NCI-H748 (cell line): Measurements from ENCODE around the gene ADAT3.

ENCODE experiments used
- DNase-seq: peaks from one replicate; lab custom pipeline; 2025; ENCODE audit not compliant: unreplicated experiment; lab: John Stamatoyannopoulos, UW

The ADAT3 gene

GRCh38 chr19:1936916-1937610 lies 31.9 kb downstream of the ADAT3 start:
- no peak for DNase-seq

GRCh38 chr19:1938071-1938470 lies 32.9 kb downstream of the ADAT3 start:
- DNase-seq, result no peak

- no peak for DNase-seq
Observed at GRCh38 chr19:1941146-1942077, 36.2 kb downstream of the ADAT3 start, which contains the start of gene CSNK1G2. Gene CSNK1G2 (plus strand): TSS chr19:1941172. CDS start chr19:1969773, 28,601 bp downstream.

- DNase-seq, result peak; percentile 68
Observed at GRCh38 chr19:1942078-1942933, 37.1 kb downstream of the ADAT3 start.

DNA sequence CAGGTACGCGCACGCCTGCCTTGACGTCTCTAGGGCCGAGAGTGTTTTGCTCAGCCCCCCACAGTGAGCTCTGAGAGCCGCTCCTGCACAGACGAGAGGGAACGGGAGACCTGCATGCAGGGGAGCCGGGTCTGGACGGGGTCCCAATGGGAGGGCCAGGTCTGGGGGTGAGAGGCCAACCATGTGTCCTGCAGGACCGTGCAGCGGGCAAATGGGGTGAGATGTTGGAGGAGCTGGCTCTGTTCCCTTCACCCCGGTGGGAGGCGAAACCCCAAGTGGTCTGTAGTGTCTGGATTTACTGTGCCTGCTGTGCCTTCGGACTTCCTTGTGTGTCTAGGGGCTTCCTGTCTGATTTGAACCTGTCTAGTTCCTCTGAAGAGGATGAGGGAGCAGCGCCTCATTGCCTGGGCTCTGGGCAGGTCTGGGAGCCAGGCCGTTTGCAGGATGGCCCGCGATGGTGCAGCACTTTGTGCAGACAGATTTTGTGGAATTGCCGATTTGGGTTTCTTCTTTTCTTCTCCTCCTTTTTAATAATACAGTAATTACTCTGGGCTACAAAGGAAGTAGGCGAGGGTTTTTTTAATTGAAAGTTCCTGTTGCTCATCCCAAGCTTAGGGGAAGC lies 37.8 kb downstream of the ADAT3 start:
- no peak for DNase-seq

- no peak for DNase-seq
Observed at GRCh38 chr19:1943661-1944087, 38.5 kb downstream of the ADAT3 start.

GRCh38 chr19:1944088-1944915 lies 39.1 kb downstream of the ADAT3 start:
- no peak for DNase-seq

GRCh38 chr19:1944916-1945561 lies 39.8 kb downstream of the ADAT3 start:
- DNase-seq, result no peak

GRCh38 chr19:1945899-1946298 lies 40.7 kb downstream of the ADAT3 start:
- peak; percentile 17 for DNase-seq

GRCh38 chr19:1947651-1948209 lies 42.5 kb downstream of the ADAT3 start:
- DNase-seq, result no peak

DNA sequence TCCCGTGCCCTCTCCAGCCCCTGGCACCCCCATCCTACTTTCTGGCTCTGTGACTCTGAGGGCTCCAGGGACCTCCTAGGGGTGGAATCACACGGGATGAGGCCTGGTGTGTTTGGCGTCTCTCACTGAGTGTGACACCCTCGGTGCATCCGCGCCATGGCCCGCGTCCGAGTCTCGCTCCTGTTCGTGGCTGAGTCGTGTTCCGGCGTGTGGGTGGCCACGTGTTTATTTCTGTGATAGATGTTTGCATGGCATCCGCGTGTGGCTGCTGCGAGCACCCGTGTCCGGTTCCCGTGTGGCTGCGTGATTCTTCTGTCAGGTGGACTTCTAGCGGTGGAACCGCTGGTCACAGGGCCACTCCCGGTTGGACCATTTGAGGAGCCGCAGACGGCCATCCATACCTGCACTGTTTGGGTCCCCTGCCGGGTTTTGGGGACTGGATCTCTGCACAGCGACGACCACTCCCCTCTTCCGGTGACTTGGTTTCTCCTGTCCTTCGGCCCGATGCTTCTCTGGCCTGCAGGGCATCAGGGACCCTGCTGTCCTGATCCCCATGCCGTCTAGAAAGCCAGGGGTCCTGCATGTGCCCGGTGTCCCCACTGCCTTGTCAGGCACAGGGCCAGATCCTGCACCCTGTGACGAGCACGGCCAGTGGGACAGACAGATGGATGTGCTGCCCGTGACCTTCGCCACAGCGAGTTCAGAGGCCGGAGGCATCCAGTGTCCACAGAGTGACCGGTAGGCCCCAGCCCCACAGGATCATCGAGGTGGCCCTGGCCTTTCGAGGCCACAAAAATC lies 44.3 kb downstream of the ADAT3 start:
- no peak for DNase-seq

DNA sequence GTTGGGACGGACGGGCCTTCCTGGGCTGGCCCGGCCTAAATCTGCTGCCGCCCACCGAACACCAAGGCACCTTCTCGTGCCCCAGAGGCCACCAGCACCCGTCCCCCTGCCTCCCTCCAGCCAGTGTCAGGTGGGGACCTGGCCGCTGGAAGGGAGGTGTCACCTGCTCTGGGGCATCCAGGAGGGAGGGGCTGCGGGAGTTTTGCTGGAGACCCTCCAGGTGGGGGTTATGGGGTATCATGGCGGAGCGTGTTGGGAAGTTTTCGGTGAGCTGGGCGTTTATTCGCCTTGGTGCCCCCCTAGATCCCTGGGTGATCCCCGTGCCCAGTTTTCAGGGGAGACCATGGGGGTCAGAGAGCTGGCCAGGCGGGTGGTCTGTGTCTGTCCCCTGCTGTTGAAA lies 45.4 kb downstream of the ADAT3 start:
- no peak for DNase-seq

DNA sequence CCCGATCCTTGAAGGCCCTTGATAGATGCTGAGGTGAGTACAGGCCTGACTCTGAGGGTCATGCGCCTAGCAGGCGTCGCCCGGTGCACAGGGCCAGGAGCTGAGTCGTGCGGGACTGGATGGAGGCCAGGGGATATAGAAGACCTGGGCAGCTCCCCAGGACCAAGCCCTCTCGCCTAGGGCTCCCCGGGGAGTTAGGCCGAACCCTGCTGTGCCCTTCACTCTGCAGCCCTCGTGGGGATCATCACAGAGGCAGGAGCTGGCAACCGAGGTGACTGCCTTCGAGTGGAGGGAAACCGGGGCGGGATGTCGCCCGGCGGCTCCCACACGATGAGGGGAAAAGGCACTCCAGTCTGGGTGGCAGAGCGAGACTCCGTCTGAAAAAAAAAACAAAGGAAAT lies 47.4 kb downstream of the ADAT3 start:
- no peak for DNase-seq

GRCh38 chr19:1953037-1953436 lies 47.8 kb downstream of the ADAT3 start:
- DNase-seq, result no peak

DNA sequence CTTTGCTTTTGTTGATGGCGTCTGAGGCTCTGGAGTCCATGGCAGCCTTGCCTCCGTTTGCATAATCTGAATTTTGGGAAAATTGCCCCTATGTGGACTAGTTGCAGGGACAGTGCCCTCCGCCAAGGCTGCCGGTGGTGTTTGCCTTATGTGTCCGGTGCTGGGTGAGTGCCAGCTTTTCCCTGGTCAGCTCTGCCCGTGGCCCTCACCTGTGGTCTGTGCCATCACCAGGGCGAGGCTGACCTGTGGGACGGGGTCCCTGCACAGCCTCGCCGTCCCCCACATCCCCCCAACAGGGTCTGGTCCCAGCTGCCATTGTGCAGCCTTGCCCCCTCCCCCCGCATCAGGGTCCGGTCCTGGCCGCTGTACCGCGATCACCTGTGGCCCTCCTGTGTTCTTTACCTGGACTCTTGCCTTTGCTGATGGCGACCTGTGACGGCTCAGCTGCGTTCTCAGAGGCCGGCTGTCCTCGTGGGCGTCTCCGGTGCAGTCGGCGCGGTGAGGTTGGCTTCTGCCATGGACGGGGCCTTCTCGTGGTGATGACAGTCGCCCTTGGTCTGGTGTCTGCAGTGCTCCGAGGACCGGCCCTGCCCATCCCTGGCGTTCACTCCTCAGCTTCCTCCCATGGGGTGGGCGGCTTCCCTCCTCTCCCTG lies 48.4 kb downstream of the ADAT3 start:
- no peak for DNase-seq

- DNase-seq, result no peak
Observed at GRCh38 chr19:1954532-1954933, 49.3 kb downstream of the ADAT3 start.

DNA sequence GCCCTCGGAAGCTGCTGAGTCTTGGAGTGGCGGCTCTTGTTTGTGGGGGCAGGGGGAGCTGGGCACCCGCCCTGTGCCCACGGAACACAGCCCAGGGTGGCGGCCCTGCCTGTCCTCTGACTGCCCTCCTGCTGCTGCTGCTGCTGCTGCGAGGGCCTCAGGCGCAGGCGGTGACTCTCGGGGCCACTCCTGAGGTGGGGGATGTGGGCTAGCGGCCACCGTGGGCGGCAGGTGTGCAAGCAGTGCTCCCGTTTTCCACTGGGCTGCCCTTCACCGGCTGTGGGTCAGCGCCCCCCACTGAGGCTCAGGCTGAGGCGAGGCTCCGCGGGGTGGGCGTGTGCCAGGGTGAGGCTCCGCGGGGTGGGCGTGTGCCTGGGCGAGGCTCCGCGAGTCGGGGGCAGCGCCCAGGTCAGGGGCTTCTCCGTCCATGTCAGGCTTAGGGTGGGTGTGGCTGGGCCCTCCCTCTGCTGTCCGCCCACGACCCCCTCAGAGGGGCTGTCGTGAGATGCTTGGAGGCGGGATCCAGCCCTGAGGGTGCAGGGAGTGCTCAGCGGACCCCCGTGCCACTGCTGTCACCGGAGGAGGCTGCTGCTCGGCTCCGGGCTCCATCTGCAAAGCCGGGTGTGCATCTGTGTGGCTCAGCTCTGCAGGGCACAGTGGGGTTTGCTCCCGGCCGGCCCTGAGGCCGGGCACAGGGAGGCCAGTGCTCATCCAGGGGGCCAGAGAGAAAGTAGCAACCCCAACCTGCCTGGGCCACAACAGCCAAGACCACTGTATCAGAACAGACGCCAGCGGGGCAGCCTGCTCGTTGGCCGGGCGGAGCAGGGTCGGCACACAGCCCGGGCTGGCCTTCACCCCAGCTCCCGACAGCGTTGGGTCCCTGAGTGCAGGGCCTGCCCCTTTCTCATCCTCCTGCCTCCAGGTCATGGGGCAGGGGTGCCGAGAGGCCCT lies 50.2 kb downstream of the ADAT3 start:
- DNase-seq, result no peak
